ENCODE results near the gene WDR36.

GRCh38 chr5:111095982-111096381 lies 3.8 kb downstream of the WDR36 start:
- TF ChIP-seq, protein P1, sequence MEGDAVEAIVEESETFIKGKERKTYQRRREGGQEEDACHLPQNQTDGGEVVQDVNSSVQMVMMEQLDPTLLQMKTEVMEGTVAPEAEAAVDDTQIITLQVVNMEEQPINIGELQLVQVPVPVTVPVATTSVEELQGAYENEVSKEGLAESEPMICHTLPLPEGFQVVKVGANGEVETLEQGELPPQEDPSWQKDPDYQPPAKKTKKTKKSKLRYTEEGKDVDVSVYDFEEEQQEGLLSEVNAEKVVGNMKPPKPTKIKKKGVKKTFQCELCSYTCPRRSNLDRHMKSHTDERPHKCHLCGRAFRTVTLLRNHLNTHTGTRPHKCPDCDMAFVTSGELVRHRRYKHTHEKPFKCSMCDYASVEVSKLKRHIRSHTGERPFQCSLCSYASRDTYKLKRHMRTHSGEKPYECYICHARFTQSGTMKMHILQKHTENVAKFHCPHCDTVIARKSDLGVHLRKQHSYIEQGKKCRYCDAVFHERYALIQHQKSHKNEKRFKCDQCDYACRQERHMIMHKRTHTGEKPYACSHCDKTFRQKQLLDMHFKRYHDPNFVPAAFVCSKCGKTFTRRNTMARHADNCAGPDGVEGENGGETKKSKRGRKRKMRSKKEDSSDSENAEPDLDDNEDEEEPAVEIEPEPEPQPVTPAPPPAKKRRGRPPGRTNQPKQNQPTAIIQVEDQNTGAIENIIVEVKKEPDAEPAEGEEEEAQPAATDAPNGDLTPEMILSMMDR (IDR thresholded peaks at IDR 0.05) = no peak
- TF ChIP-seq EP300 (IDR thresholded peaks at IDR 0.05) (no peak), POLR2A (IDR thresholded peaks at IDR 0.05) (no peak)

Data from gastroesophageal sphincter (tissue), 3 donors.